Measurements from ENCODE around the gene GID4.

The GID4 gene

DNA sequence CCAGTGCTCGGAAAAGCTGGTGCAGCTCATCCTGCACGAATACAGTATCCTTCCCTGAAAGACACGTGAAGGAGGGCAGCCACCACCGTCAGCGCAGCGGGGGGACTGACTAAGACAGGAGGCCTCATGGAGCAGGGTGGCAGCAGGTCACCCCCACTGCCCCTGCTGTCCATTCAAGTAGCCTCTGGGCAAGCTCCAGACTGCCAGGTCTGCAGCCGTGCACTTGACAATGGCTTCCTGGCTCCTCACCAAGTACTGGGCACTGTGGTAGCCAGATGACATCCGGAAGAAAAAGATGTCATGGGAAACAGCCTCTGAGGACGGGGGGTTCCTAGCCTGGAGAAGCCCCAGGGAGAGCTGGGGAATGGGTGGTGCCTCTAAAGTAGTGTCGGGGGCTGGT is 61.4 kb downstream of the GID4 start:
- Histone ChIP-seq H3K27me3 (ENCODE audit: control insufficient read depth in 1 of 2, insufficient read depth in 2 of 2, low read length in 2 of 2) (no peaks in the 10 kb centered on the region), H3K9me3 (ENCODE audit: control insufficient read depth in 2 of 2, low read length in 2 of 2) (no peaks in the 10 kb centered on the region), H3K36me3 (ENCODE audit: control insufficient read depth in 2 of 2, insufficient read depth in 2 of 2, low read length in 2 of 2) (peaks cover 38 to 47% of the 10 kb centered on the region in 2 donors), H3K4me3 (ENCODE audit: low read length in 2 of 2) (no peak overlapping the region), H3K4me1 (ENCODE audit: control insufficient read depth, insufficient read depth, low read length) (no peaks in the 10 kb centered on the region), H3K9ac (ENCODE audit: low read length in 2 of 2) (no peak overlapping the region), H3K27ac (ENCODE audit: low read length) (no peak overlapping the region)

DNA sequence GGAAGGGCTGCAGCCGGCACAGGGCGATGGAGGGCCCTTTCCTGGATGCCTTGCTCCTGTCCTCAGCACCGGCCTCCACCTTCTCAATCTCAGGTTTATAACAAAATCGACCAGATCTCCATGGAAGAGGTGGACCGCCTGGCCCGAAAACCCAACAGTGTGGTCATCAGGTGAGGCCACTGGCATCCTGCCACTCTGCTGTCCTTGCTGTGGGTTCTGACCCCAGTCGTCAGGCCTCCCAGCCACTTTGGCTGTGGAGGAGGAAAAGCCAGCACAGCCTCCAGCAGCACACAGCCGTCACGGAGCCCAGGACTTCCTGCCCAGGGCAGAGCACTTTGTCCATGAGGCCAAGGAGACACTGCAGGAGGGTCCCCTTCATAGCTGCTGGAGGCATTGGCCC is 62.6 kb downstream of the GID4 start:
- Histone ChIP-seq H3K9me3 (ENCODE audit: control insufficient read depth in 2 of 2, low read length in 2 of 2) (no peaks in the 10 kb centered on the region), H3K9ac (ENCODE audit: low read length in 2 of 2) (no peak overlapping the region), H3K27me3 (ENCODE audit: control insufficient read depth in 1 of 2, insufficient read depth in 2 of 2, low read length in 2 of 2) (no peaks in the 10 kb centered on the region), H3K4me3 (ENCODE audit: low read length in 2 of 2) (no peak overlapping the region), H3K27ac (ENCODE audit: low read length) (no peak overlapping the region), H3K36me3 (ENCODE audit: control insufficient read depth in 2 of 2, insufficient read depth in 2 of 2, low read length in 2 of 2) (peaks cover 31 to 47% of the 10 kb centered on the region in 2 donors), H3K4me1 (ENCODE audit: control insufficient read depth, insufficient read depth, low read length) (no peaks in the 10 kb centered on the region)

GRCh38 chr17:18102640-18103039 is 63.4 kb downstream of the GID4 start:
- Histone ChIP-seq H3K9me3 (ENCODE audit: control insufficient read depth in 2 of 2, low read length in 2 of 2) (no peaks in the 10 kb centered on the region), H3K9ac (ENCODE audit: low read length in 2 of 2) (no peak overlapping the region), H3K4me3 (ENCODE audit: low read length in 2 of 2) (no peak overlapping the region), H3K36me3 (ENCODE audit: control insufficient read depth in 2 of 2, insufficient read depth in 2 of 2, low read length in 2 of 2) (peaks cover 29 to 42% of the 10 kb centered on the region in 2 donors), H3K27ac (ENCODE audit: low read length) (no peak overlapping the region), H3K4me1 (ENCODE audit: control insufficient read depth, insufficient read depth, low read length) (no peaks in the 10 kb centered on the region), H3K27me3 (ENCODE audit: control insufficient read depth in 1 of 2, insufficient read depth in 2 of 2, low read length in 2 of 2) (no peaks in the 10 kb centered on the region)

- H3K27ac ChIP-seq (ENCODE audit: low read length) = no peak overlapping the region
- no peak overlapping the region for H3K4me3 ChIP-seq (ENCODE audit: low read length in 2 of 2)
- no peak overlapping the region for H3K9ac ChIP-seq (ENCODE audit: low read length in 2 of 2)
- H3K9me3 ChIP-seq (ENCODE audit: control insufficient read depth in 2 of 2, low read length in 2 of 2) = no peaks in the 10 kb centered on the region
- no peaks in the 10 kb centered on the region for H3K4me1 ChIP-seq (ENCODE audit: control insufficient read depth, insufficient read depth, low read length)
- no peaks in the 10 kb centered on the region for H3K27me3 ChIP-seq (ENCODE audit: control insufficient read depth in 1 of 2, insufficient read depth in 2 of 2, low read length in 2 of 2)
- H3K36me3 ChIP-seq (ENCODE audit: control insufficient read depth in 2 of 2, insufficient read depth in 2 of 2, low read length in 2 of 2) = peaks cover 10 to 28% of the 10 kb centered on the region in 2 donors
Observed at GRCh38 chr17:18105027-18105426, 65.8 kb downstream of the GID4 start.

DNA sequence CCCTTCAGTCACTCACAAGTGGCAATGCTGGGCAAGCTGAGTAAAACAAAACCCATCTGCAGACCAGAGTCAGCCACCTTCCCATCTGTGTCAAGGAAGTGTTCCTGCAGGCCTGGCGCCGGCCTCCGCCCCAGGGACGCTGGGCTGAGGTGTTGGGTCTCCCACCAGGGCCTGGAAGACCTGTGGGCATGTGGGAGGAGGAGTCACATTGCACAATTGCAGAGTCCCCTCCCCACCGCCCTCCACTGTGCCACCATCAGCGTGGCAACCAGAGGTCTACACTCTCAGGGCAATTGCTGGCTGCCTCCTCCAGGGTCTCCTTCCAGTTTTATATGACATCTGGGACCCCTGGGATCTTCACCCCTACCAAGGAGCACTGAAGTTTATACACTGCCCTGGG is 66.4 kb downstream of the GID4 start:
- Histone ChIP-seq H3K9ac (ENCODE audit: low read length in 2 of 2) (no peak overlapping the region), H3K27me3 (ENCODE audit: control insufficient read depth in 1 of 2, insufficient read depth in 2 of 2, low read length in 2 of 2) (no peaks in the 10 kb centered on the region), H3K9me3 (ENCODE audit: control insufficient read depth in 2 of 2, low read length in 2 of 2) (no peaks in the 10 kb centered on the region), H3K4me1 (ENCODE audit: control insufficient read depth, insufficient read depth, low read length) (no peaks in the 10 kb centered on the region), H3K27ac (ENCODE audit: low read length) (no peak overlapping the region), H3K4me3 (ENCODE audit: low read length in 2 of 2) (no peak overlapping the region), H3K36me3 (ENCODE audit: control insufficient read depth in 2 of 2, insufficient read depth in 2 of 2, low read length in 2 of 2) (peaks cover 5 to 23% of the 10 kb centered on the region in 2 donors)

- H3K27ac ChIP-seq (ENCODE audit: low read length) = no peak overlapping the region
- no peak overlapping the region for H3K4me3 ChIP-seq (ENCODE audit: low read length in 2 of 2)
- no peaks in the 10 kb centered on the region for H3K4me1 ChIP-seq (ENCODE audit: control insufficient read depth, insufficient read depth, low read length)
- no peaks in the 10 kb centered on the region for H3K9me3 ChIP-seq (ENCODE audit: control insufficient read depth in 2 of 2, low read length in 2 of 2)
- H3K36me3 ChIP-seq (ENCODE audit: control insufficient read depth in 2 of 2, insufficient read depth in 2 of 2, low read length in 2 of 2) = peaks cover 5 to 23% of the 10 kb centered on the region in 2 donors
- no peaks in the 10 kb centered on the region for H3K27me3 ChIP-seq (ENCODE audit: control insufficient read depth in 1 of 2, insufficient read depth in 2 of 2, low read length in 2 of 2)
- no peak overlapping the region for H3K9ac ChIP-seq (ENCODE audit: low read length in 2 of 2)
Observed at GRCh38 chr17:18106211-18106610, 67.0 kb downstream of the GID4 start.

GRCh38 chr17:18107061-18107790 is 68.0 kb downstream of the GID4 start:
- Histone ChIP-seq H3K4me3 (ENCODE audit: low read length in 2 of 2) (no peak overlapping the region), H3K27ac (ENCODE audit: low read length) (no peak overlapping the region), H3K4me1 (ENCODE audit: control insufficient read depth, insufficient read depth, low read length) (no peaks in the 10 kb centered on the region), H3K27me3 (ENCODE audit: control insufficient read depth in 1 of 2, insufficient read depth in 2 of 2, low read length in 2 of 2) (no peaks in the 10 kb centered on the region), H3K36me3 (ENCODE audit: control insufficient read depth in 2 of 2, insufficient read depth in 2 of 2, low read length in 2 of 2) (peaks cover 5 to 21% of the 10 kb centered on the region in 2 donors), H3K9ac (ENCODE audit: low read length in 2 of 2) (no peak overlapping the region), H3K9me3 (ENCODE audit: control insufficient read depth in 2 of 2, low read length in 2 of 2) (no peaks in the 10 kb centered on the region)

DNA sequence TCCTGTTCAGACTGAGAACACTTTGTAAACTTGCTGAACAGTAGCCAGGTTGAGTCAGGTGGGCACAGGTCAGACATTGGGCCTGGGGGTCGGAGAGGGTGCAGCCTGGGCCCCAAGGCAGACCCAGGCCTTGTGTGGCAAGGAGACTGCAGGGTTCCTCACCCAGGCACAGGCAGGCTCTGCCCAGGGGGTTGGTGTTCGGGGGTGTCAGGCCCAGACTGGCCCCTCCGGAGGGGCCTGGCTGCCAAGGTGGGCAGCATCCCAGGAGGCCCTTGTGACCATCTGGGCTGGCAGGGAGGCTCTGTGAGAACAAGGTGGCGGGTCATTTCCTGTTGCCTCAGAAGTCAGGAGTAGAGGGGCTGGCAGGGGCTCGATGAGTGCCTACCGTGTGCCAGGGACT is 68.8 kb downstream of the GID4 start:
- H3K4me3 ChIP-seq (ENCODE audit: low read length in 2 of 2) = no peak overlapping the region

DNA sequence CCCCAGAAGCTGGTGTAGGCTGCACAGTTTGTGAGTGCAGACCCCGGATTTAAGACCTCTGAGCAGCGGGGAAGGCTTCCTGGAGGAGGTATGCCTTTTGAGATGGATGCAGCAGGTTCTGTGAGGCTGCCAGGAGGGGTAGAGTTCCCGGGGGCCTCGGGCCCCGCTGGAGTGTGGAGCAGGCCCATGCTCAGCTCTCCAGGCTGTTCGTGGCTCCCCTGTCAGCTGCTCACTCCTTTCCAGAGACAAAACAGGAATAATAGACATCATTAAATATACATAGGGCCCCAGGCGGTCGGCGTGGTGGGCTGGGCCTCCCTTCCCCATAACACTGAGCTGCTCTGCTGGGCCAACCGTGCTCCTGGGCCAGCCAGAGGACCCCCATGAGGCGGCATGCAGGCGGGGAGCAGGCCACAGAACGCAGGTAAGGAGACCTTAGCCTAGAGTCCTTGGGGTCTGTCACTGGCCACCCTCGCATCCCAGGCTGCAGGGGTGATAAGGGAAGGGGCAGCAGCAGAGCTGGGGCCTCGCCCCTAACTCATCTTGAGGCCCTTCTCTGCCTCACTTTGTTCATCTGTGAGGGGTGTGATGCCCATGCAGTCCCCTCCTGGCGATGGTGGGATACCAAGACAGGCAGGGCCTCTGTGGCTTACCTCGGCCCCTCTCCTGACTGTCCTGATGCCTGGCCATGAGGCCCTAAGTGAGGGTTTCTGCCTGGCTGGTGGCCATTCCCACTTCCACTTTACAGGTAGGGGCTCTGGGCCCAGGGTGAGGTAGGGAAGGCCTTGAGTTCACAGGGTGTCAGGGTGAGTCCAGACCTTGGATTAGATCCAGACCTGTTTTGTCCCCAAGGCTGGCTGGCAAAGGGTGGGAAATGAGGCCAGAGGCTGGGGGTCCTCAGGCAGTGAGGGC is 69.4 kb downstream of the GID4 start, which contains the start of gene MYO15A:
Gene MYO15A (plus strand): TSS at position 356 of the 912 bp plus-strand sequence. CDS start 10,045 bp downstream, outside the sequence.
- Histone ChIP-seq H3K4me3 (ENCODE audit: low read length in 2 of 2) (no peak within 1 kb of the TSS), H3K36me3 (ENCODE audit: control insufficient read depth in 2 of 2, insufficient read depth in 2 of 2, low read length in 2 of 2) (peaks cover 5 to 17% of the 10 kb centered on the region in 2 donors), H3K4me1 (ENCODE audit: control insufficient read depth, insufficient read depth, low read length) (no peaks in the 10 kb centered on the region), H3K27ac (ENCODE audit: low read length) (no peak within 1 kb of the TSS), H3K9ac (ENCODE audit: low read length in 2 of 2) (no peak within 1 kb of the TSS), H3K9me3 (ENCODE audit: control insufficient read depth in 2 of 2, low read length in 2 of 2) (no peaks in the 10 kb centered on the region), H3K27me3 (ENCODE audit: control insufficient read depth in 1 of 2, insufficient read depth in 2 of 2, low read length in 2 of 2) (no peaks in the 10 kb centered on the region)

More for the DNA sequence above, 68.8 kb downstream of the GID4 start:
- Histone ChIP-seq H3K27ac (ENCODE audit: low read length) (no peak overlapping the region), H3K36me3 (ENCODE audit: control insufficient read depth in 2 of 2, insufficient read depth in 2 of 2, low read length in 2 of 2) (peaks cover 5 to 17% of the 10 kb centered on the region in 2 donors), H3K9me3 (ENCODE audit: control insufficient read depth in 2 of 2, low read length in 2 of 2) (no peaks in the 10 kb centered on the region), H3K9ac (ENCODE audit: low read length in 2 of 2) (no peak overlapping the region), H3K4me1 (ENCODE audit: control insufficient read depth, insufficient read depth, low read length) (no peaks in the 10 kb centered on the region), H3K27me3 (ENCODE audit: control insufficient read depth in 1 of 2, insufficient read depth in 2 of 2, low read length in 2 of 2) (no peaks in the 10 kb centered on the region)

- H3K36me3 ChIP-seq (ENCODE audit: control insufficient read depth in 2 of 2, insufficient read depth in 2 of 2, low read length in 2 of 2) = peaks cover 5 to 14% of the 10 kb centered on the region in 2 donors
- no peak overlapping the region for H3K27ac ChIP-seq (ENCODE audit: low read length)
- H3K9me3 ChIP-seq (ENCODE audit: control insufficient read depth in 2 of 2, low read length in 2 of 2) = no peaks in the 10 kb centered on the region
- H3K4me1 ChIP-seq (ENCODE audit: control insufficient read depth, insufficient read depth, low read length) = no peaks in the 10 kb centered on the region
- H3K9ac ChIP-seq (ENCODE audit: low read length in 2 of 2) = no peak overlapping the region
- H3K4me3 ChIP-seq (ENCODE audit: low read length in 2 of 2) = no peak overlapping the region
- peaks cover 0 to 3% of the 10 kb centered on the region in 2 donors for H3K27me3 ChIP-seq (ENCODE audit: control insufficient read depth in 1 of 2, insufficient read depth in 2 of 2, low read length in 2 of 2)
Observed at GRCh38 chr17:18109935-18110485, 70.8 kb downstream of the GID4 start.
